ENCODE measurements around the gene SAXO1.
"Not testable (repeated sequence)": the region's sequence is repeated elsewhere in the genome, so short reads cannot be mapped to it uniquely, and the experiment has no call there.

Gene SAXO1

DNA sequence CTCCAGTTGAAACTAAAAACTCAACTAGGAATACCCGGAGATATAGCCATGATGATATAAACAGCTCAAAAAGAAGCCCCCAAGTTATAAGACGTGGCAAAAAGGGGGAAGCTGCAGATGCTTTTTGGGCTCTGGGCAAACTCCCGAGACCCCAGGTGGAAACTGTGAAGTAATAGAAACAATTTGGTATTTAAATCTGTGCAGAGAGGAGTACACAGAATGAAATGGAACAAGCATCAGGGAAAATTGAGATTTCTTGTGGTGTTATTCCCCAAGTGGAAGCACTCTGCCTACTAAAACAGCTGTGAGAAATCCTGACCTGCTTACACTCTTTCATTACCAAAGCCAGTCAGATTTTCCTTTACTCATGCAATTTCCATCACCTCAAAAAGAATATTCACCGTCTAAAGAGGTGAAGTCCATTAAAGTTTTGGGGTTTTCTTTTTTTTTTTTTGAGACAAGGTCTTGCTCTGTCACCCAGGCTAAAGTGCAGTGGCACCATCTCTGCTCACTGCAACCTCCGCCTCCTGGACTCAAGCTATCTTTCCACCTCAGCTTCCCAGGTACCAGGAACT, 23.5 kb downstream of the SAXO1 start:
- TF ChIP-seq PAX5 (IDR thresholded peaks at IDR 0.05; ENCODE audit: insufficient read depth, low read length, severe bottlenecking), result no peak
- no peak for TF ChIP-seq POLR2AphosphoS5 (IDR thresholded peaks at IDR 0.05; ENCODE audit: low read depth, low read length)
- no peak for TF ChIP-seq TAF1 (IDR thresholded peaks at IDR 0.05; ENCODE audit: low read depth, low read length)
- no peak for TF ChIP-seq POU2F2 (IDR thresholded peaks at IDR 0.05; ENCODE audit: low read depth, low read length)
- TF ChIP-seq SPI1 (IDR thresholded peaks at IDR 0.05; ENCODE audit: low read depth, low read length), result no peak
- TF ChIP-seq POLR2A (IDR thresholded peaks at IDR 0.05; ENCODE audit: low read depth, low read length), result no peak
- no peak for DNase-seq (ENCODE audit: insufficient read length, low spot score)

DNA sequence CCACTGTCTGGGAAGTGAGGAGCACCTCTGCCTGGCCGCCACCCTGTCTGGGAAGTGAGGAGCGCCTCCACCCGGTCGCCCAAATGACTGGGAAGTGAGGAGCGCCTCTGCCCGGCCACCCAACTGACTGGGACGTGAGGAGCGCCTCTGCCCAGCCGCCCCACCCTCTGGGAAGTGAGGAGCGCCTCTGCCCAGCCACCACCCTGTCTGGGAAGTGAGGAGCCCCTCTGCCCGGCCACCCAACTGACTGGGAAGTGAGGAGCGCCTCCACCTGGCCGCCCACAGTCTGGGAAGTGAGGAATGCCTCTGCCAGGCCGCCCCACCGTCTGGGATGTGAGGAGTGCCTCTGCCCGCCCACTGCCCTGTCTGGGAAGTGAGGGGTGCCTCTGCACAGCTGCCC, 32.9 kb downstream of the SAXO1 start:
- DNase-seq (ENCODE audit: insufficient read length, low spot score) (no peak), FAIRE-seq (no peak)
- TF ChIP-seq POLR2AphosphoS5 (IDR thresholded peaks at IDR 0.05; ENCODE audit: low read depth, low read length), result no peak

More for the DNA sequence above, 23.5 kb downstream of the SAXO1 start:
- FAIRE-seq, result no peak

DNA sequence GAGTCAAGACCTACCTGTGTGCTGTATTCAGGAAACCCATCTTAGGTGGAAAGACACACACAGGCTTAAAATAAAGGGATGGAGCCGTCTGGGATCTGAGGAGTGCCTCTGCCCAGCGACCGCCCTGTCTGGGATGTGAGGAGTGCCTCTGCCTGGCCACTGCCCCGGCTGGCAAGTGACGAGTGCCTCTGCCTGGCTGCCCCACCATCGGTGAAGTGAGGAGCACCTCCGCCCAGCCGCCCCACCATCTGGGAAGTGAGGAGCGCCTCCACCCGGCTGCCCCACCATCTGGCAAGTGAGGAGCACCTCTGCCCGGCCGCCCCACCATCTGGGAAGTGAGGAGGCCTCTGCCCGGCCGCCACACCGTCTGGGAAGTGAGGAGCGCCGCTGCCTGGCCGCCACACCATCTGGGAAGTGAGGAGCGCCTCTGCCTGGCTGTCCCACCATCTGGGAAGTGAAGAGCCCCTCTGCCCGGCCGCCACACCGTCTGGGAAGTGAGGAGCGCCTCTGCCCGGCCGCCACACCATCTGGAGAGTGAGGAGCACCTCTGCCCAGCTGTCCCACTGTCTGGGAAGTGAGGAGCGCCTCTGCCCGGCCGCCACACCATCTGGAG, 33.7 kb downstream of the SAXO1 start:
- no peak for TF ChIP-seq TAF1 (IDR thresholded peaks at IDR 0.05; ENCODE audit: low read depth, low read length)
- no peak for TF ChIP-seq POLR2A (IDR thresholded peaks at IDR 0.05; ENCODE audit: low read depth, low read length)
- no peak for TF ChIP-seq SPI1 (IDR thresholded peaks at IDR 0.05; ENCODE audit: low read depth, low read length)
- TF ChIP-seq POU2F2 (IDR thresholded peaks at IDR 0.05; ENCODE audit: low read depth, low read length), result no peak
- TF ChIP-seq PAX5 (IDR thresholded peaks at IDR 0.05; ENCODE audit: insufficient read depth, low read length, severe bottlenecking), result no peak
- no peak for TF ChIP-seq POLR2AphosphoS5 (IDR thresholded peaks at IDR 0.05; ENCODE audit: low read depth, low read length)
- DNase-seq (ENCODE audit: insufficient read length, low spot score) (no peak), FAIRE-seq (no peak)

DNA sequence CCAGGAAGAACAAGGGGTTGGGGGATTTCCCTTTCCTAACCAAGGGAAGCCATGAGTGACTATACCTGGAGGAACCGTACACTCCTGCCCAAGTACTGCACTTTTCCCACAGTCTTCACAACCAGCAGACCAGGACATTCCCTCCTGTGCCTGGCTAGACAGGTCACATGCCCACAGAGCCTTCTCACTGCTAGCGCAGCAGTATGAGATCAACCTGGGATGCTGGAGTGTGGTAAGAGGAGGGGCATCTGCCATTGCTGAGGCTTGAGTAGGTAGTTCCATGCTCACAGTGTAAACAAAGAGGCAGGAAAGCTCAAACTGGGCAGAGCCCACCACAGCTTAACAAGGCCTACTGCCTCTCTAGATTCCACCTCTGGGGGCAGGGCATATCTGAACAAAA, 35.9 kb downstream of the SAXO1 start:
- no peak for DNase-seq (ENCODE audit: insufficient read length, low spot score)
- no peak for FAIRE-seq
- TF ChIP-seq POLR2A (IDR thresholded peaks at IDR 0.05; ENCODE audit: low read depth, low read length), result no peak
- no peak for TF ChIP-seq POU2F2 (IDR thresholded peaks at IDR 0.05; ENCODE audit: low read depth, low read length)
- TF ChIP-seq SPI1 (IDR thresholded peaks at IDR 0.05; ENCODE audit: low read depth, low read length), result no peak
- no peak for TF ChIP-seq TAF1 (IDR thresholded peaks at IDR 0.05; ENCODE audit: low read depth, low read length)
- TF ChIP-seq PAX5 (IDR thresholded peaks at IDR 0.05; ENCODE audit: insufficient read depth, low read length, severe bottlenecking), result no peak
- no peak for TF ChIP-seq POLR2AphosphoS5 (IDR thresholded peaks at IDR 0.05; ENCODE audit: low read depth, low read length)

DNA sequence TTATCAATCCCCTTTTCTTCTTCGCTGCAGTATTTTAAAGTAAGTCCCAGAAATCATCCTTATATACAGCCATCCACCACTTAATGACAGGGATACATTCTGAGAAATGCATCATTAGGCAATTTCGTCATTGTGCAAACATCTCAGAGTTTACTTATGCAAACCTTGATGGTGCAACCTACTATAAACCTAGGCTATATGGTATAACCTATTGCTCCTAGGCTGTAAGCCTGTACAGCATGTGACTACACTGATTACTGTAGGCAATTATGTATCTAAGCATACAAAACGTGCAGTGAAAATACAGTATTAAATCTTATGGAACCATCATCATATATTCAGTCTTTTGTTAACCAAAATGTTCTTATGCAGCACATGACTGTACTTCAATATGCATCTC, 36.8 kb downstream of the SAXO1 start:
- no peak for FAIRE-seq
- TF ChIP-seq PAX5 (IDR thresholded peaks at IDR 0.05; ENCODE audit: insufficient read depth, low read length, severe bottlenecking), result no peak
- no peak for TF ChIP-seq POLR2A (IDR thresholded peaks at IDR 0.05; ENCODE audit: low read depth, low read length)
- TF ChIP-seq TAF1 (IDR thresholded peaks at IDR 0.05; ENCODE audit: low read depth, low read length), result no peak
- no peak for DNase-seq (ENCODE audit: insufficient read length, low spot score)

DNA sequence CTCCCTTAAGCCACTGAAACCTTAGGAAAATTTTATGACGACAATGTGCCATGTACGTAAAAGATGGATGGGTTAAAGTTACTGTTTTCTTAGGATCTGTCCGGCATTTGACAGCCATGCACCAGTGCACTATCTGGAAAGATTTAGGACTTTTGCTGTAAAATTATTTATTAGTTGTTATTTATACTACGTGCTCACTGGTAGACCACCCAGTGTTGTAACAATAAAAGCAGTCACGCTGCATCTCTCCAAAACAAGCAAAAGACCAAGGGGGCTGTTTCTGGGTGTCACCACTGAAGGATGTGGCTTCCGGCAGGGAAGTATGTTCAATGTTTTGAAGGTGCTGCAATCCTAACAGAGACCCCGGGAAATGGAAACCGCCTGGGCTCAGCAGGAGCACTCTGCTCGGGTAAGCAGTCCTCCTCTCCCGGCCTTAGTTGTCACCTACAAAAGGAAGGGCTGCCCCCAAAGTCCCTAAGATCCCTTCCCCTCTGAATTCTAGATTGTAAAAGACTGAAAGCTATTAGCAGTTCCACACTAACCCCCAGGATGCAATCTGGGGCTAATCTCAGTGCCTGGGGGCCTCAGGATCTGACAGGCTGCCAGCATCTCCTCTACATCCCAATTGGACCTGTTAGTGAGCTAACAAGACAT, 38.6 kb downstream of the SAXO1 start:
- DNase-seq (ENCODE audit: insufficient read length, low spot score), result no peak
- no peak for TF ChIP-seq SPI1 (IDR thresholded peaks at IDR 0.05; ENCODE audit: low read depth, low read length)
- TF ChIP-seq PAX5 (IDR thresholded peaks at IDR 0.05; ENCODE audit: insufficient read depth, low read length, severe bottlenecking), result no peak
- TF ChIP-seq TAF1 (IDR thresholded peaks at IDR 0.05; ENCODE audit: low read depth, low read length), result no peak
- TF ChIP-seq POU2F2 (IDR thresholded peaks at IDR 0.05; ENCODE audit: low read depth, low read length), result no peak
- no peak for TF ChIP-seq POLR2AphosphoS5 (IDR thresholded peaks at IDR 0.05; ENCODE audit: low read depth, low read length)
- TF ChIP-seq POLR2A (IDR thresholded peaks at IDR 0.05; ENCODE audit: low read depth, low read length), result no peak
- no peak for FAIRE-seq

DNA sequence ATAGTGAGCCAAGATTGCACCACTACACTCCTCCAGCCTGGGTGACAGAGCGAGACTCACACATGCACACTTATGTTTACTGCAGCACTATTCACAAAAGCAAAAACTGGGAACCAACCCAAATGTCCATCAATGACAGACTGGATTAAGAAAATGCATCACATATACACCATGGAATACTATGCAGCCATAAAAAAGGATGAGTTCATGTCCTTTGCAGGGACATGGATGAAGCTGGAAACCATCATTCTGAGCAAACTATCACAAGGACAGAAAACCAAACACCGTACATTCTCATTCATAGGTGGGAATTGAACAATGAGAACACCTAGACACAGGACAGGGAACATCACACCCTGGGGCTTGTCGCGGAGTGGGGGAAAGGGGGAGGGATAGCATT, 41.8 kb downstream of the SAXO1 start:
- FAIRE-seq; DNase-seq (ENCODE audit: insufficient read length, low spot score): not testable (repeated sequence)

DNA sequence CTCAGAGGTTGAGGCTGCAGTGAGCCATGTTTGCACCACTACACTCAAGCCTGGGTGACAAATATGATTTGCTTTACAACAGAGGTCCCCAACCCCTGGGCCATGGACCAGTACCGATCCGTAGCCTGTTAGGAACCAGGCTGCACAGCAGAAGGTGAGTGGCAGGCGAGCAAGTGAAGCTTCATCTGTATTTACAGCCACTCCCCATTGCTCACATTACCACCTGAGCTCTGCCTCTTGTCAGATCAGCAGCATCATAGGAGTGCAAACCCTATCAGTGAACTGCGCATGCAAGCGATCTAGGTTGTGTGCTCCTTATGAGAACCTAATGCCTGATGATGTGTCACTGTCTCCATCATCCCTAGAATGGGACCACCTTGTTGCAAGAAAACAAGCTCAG, 42.5 kb downstream of the SAXO1 start:
- TF ChIP-seq SPI1 (IDR thresholded peaks at IDR 0.05; ENCODE audit: low read depth, low read length) (no peak), PAX5 (IDR thresholded peaks at IDR 0.05; ENCODE audit: insufficient read depth, low read length, severe bottlenecking) (no peak), POU2F2 (IDR thresholded peaks at IDR 0.05; ENCODE audit: low read depth, low read length) (no peak), TAF1 (IDR thresholded peaks at IDR 0.05; ENCODE audit: low read depth, low read length) (no peak), POLR2A (IDR thresholded peaks at IDR 0.05; ENCODE audit: low read depth, low read length) (no peak), POLR2AphosphoS5 (IDR thresholded peaks at IDR 0.05; ENCODE audit: low read depth, low read length) (no peak)
- DNase-seq (ENCODE audit: insufficient read length, low spot score) (no peak), FAIRE-seq (no peak)

DNA sequence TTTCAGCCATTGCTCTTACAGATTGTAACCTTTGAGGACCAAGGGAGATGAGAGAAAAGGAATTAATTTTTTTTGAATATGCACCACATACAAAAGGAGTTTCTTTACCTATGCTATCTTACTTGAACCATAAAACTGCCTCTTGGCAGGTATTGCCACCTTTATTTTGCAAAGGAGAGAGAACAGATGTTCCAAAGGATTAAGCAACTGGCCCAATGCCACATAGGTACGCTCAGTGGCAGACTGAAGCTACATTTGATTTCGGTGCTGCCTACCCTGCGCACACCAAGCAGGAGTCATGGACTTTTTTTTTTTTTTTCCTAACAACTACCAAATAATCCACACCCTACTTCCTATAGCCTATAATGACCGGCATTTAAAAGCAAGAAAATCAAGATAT, 43.1 kb downstream of the SAXO1 start:
- TF ChIP-seq TAF1 (IDR thresholded peaks at IDR 0.05; ENCODE audit: low read depth, low read length) (no peak), POLR2A (IDR thresholded peaks at IDR 0.05; ENCODE audit: low read depth, low read length) (no peak), POU2F2 (IDR thresholded peaks at IDR 0.05; ENCODE audit: low read depth, low read length) (no peak), PAX5 (IDR thresholded peaks at IDR 0.05; ENCODE audit: insufficient read depth, low read length, severe bottlenecking) (no peak), POLR2AphosphoS5 (IDR thresholded peaks at IDR 0.05; ENCODE audit: low read depth, low read length) (no peak), SPI1 (IDR thresholded peaks at IDR 0.05; ENCODE audit: low read depth, low read length) (no peak)
- no peak for FAIRE-seq
- DNase-seq (ENCODE audit: insufficient read length, low spot score), result no peak

DNA sequence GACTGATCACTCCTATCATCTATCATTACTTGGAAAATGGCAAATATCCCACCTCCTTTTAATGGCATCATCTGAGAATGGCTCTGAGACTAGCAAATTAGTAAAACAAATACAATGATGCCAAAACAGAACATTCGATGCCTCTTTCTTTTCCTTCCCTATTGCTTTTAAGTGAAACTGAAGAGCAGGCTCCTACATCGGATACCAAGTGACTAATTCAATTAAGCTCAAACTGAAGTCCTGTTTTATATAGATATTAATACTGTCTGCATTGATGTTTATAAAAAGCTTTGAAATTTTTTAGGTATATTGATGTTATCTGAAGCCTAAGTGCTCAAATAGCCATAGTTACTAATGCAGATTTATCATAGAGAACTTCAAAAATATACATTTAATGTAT, 43.9 kb downstream of the SAXO1 start:
- TF ChIP-seq SPI1 (IDR thresholded peaks at IDR 0.05; ENCODE audit: low read depth, low read length), result no peak
- TF ChIP-seq POLR2A (IDR thresholded peaks at IDR 0.05; ENCODE audit: low read depth, low read length), result no peak
- no peak for TF ChIP-seq PAX5 (IDR thresholded peaks at IDR 0.05; ENCODE audit: insufficient read depth, low read length, severe bottlenecking)
- TF ChIP-seq TAF1 (IDR thresholded peaks at IDR 0.05; ENCODE audit: low read depth, low read length), result no peak
- TF ChIP-seq POU2F2 (IDR thresholded peaks at IDR 0.05; ENCODE audit: low read depth, low read length), result no peak
- no peak for TF ChIP-seq POLR2AphosphoS5 (IDR thresholded peaks at IDR 0.05; ENCODE audit: low read depth, low read length)
- FAIRE-seq, result no peak
- DNase-seq (ENCODE audit: insufficient read length, low spot score), result no peak

All from GM12891 (cell line).